Measurements from ENCODE around the gene IGF1.
"Not testable (repeated sequence)": the region's sequence is repeated elsewhere in the genome, so short reads cannot be mapped to it uniquely, and the experiment has no call there.

The IGF1 gene

DNA sequence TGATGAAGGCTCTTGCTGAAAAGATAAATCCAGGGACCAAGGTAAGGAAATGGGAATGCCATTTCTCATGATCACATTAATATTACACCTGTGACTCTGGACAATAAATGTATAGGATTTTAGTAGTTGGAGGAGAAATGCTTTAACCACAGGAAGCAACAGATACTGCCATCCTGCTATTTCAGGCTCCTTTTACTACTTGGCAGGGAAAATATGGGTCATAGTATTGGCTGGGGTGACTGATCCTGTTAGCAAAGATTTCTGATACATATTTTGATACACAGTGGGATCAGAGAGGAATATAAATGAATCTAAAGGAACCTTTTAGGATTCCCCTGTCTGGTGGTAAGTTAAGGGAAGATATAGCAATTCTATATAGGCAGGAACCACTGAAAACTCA, 115.0 kb downstream of the IGF1 start:
- no peaks in the 10 kb centered on the region for H3K4me1 ChIP-seq (ENCODE audit: insufficient read depth, low read length)
- no peaks in the 10 kb centered on the region for H3K79me2 ChIP-seq (ENCODE audit: insufficient read depth, low read length)
- H3K9me3 ChIP-seq (ENCODE audit: insufficient read depth, low read length, severe bottlenecking), result no peaks in the 10 kb centered on the region
- TF ChIP-seq, protein P1, sequence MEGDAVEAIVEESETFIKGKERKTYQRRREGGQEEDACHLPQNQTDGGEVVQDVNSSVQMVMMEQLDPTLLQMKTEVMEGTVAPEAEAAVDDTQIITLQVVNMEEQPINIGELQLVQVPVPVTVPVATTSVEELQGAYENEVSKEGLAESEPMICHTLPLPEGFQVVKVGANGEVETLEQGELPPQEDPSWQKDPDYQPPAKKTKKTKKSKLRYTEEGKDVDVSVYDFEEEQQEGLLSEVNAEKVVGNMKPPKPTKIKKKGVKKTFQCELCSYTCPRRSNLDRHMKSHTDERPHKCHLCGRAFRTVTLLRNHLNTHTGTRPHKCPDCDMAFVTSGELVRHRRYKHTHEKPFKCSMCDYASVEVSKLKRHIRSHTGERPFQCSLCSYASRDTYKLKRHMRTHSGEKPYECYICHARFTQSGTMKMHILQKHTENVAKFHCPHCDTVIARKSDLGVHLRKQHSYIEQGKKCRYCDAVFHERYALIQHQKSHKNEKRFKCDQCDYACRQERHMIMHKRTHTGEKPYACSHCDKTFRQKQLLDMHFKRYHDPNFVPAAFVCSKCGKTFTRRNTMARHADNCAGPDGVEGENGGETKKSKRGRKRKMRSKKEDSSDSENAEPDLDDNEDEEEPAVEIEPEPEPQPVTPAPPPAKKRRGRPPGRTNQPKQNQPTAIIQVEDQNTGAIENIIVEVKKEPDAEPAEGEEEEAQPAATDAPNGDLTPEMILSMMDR (IDR thresholded peaks at IDR 0.05; ENCODE audit: borderline replicate concordance, extremely low read depth, low read length, poor library complexity, severe bottlenecking), result no peak
- no peak for TF ChIP-seq EZH2 (IDR thresholded peaks at IDR 0.05; ENCODE audit: borderline replicate concordance, low read depth, low read length, severe bottlenecking)
- ATAC-seq (ENCODE audit: insufficient read depth, low read depth), result no peak
- no peaks in the 10 kb centered on the region for H3K27me3 ChIP-seq (ENCODE audit: insufficient read depth, low read length, poor library complexity)
- H3K36me3 ChIP-seq (ENCODE audit: insufficient read depth, low read length), result no peaks in the 10 kb centered on the region
- no peak overlapping the region for H3K4me3 ChIP-seq (ENCODE audit: low read depth in 1 of 2, low read length in 2 of 2)
- no peak overlapping the region for H3K27ac ChIP-seq (ENCODE audit: low read length)
- H3K9ac ChIP-seq (ENCODE audit: low read depth, low read length), result no peak overlapping the region
- H4K20me1 ChIP-seq (ENCODE audit: insufficient read depth, low read length), result no peaks in the 10 kb centered on the region
- H3K4me2 ChIP-seq (ENCODE audit: insufficient read depth, low read length), result no peak overlapping the region
- no peak for DNase-seq
- H2AFZ ChIP-seq (ENCODE audit: low read depth, low read length), result no peak overlapping the region

DNA sequence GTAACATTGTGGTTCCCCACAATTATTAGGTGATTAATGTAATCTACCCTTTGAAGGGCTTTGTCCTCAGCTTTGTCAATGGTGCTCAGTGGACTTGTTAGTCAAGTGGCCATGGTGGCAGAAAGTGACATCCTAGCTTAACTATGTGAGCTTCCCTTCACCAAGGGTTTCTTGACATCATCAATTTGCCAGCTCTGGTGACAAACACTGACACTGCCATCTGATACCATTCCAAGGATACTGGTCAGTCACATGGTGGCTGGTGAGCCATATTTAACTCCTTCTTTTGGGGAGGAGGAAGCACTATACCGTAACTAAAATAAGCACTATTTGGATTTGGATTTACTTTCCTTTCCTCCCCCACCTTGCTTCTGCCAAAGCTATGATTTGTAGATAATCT, 115.7 kb downstream of the IGF1 start:
- no peak overlapping the region for H3K4me2 ChIP-seq (ENCODE audit: insufficient read depth, low read length)
- H3K4me1 ChIP-seq (ENCODE audit: insufficient read depth, low read length), result no peaks in the 10 kb centered on the region
- no peaks in the 10 kb centered on the region for H3K79me2 ChIP-seq (ENCODE audit: insufficient read depth, low read length)
- H3K9ac ChIP-seq (ENCODE audit: low read depth, low read length), result no peak overlapping the region
- DNase-seq (no peak), ATAC-seq (ENCODE audit: insufficient read depth, low read depth) (no peak)
- H3K36me3 ChIP-seq (ENCODE audit: insufficient read depth, low read length), result no peaks in the 10 kb centered on the region
- H4K20me1 ChIP-seq (ENCODE audit: insufficient read depth, low read length), result no peaks in the 10 kb centered on the region
- H3K9me3 ChIP-seq (ENCODE audit: insufficient read depth, low read length, severe bottlenecking), result no peaks in the 10 kb centered on the region
- H3K27ac ChIP-seq (ENCODE audit: low read length), result no peak overlapping the region
- H3K27me3 ChIP-seq (ENCODE audit: insufficient read depth, low read length, poor library complexity), result no peaks in the 10 kb centered on the region
- no peak overlapping the region for H2AFZ ChIP-seq (ENCODE audit: low read depth, low read length)
- H3K4me3 ChIP-seq (ENCODE audit: low read depth in 1 of 2, low read length in 2 of 2), result no peak overlapping the region
- no peak for TF ChIP-seq EZH2 (IDR thresholded peaks at IDR 0.05; ENCODE audit: borderline replicate concordance, low read depth, low read length, severe bottlenecking)
- TF ChIP-seq, protein P1 (IDR thresholded peaks at IDR 0.05; ENCODE audit: borderline replicate concordance, extremely low read depth, low read length, poor library complexity, severe bottlenecking), result no peak

DNA sequence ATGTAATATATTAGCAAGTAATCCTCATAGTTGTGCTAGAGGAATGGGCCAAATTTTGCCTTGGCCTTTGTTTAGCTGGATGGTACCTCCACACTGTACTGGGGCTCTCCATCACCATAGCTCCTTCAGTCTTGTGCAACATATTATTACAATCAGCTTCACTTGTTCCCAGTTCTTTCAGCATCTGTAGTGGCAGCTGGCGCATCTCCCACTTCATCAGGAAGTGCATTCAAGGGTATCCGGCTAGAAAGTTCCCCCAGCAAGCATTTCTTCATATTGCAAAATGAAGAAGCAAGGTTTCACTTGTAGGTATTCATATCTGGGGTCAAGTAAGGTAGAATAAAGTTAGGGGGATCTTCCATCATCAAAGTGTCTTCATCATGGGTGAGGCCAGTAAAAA, 123.7 kb downstream of the IGF1 start:
- Histone ChIP-seq H3K9me3 (ENCODE audit: insufficient read depth, low read length, severe bottlenecking) (peaks cover 7% of the 10 kb centered on the region), H3K9ac (ENCODE audit: low read depth, low read length) (no peak overlapping the region), H3K79me2 (ENCODE audit: insufficient read depth, low read length) (no peaks in the 10 kb centered on the region), H3K4me3 (ENCODE audit: low read depth in 1 of 2, low read length in 2 of 2) (no peak overlapping the region), H2AFZ (ENCODE audit: low read depth, low read length) (no peak overlapping the region), H3K27me3 (ENCODE audit: insufficient read depth, low read length, poor library complexity) (no peaks in the 10 kb centered on the region), H3K27ac (ENCODE audit: low read length) (no peak overlapping the region), H3K4me2 (ENCODE audit: insufficient read depth, low read length) (no peak overlapping the region), H4K20me1 (ENCODE audit: insufficient read depth, low read length) (no peaks in the 10 kb centered on the region), H3K4me1 (ENCODE audit: insufficient read depth, low read length) (no peaks in the 10 kb centered on the region), H3K36me3 (ENCODE audit: insufficient read depth, low read length) (no peaks in the 10 kb centered on the region)
- ATAC-seq (ENCODE audit: insufficient read depth, low read depth) (no peak), DNase-seq (no peak)
- no peak for TF ChIP-seq EZH2 (IDR thresholded peaks at IDR 0.05; ENCODE audit: borderline replicate concordance, low read depth, low read length, severe bottlenecking)
- TF ChIP-seq, protein P1 (IDR thresholded peaks at IDR 0.05; ENCODE audit: borderline replicate concordance, extremely low read depth, low read length, poor library complexity, severe bottlenecking), result no peak

DNA sequence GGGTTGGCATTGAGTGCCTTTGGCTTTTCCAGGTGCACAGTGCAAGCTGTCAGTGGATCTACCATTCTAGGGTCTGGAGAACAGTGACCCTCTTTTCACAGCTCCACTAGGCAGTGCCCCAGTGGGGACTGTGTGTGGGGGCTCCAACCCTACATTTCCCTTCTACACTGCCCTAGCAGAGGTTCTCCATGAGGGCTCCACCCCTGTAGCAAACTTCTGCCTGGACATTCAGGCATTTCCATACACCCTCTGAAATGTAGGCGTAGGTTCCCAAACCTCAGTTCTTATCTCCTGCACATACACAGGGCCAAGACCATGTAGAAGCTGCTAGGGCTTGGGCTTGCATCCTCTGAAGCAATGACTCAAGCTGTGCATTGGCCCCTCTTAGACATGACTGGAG, 126.1 kb downstream of the IGF1 start:
- H3K4me3 ChIP-seq (ENCODE audit: low read depth in 1 of 2, low read length in 2 of 2); ATAC-seq (ENCODE audit: insufficient read depth, low read depth); H4K20me1 ChIP-seq (ENCODE audit: insufficient read depth, low read length): not testable (repeated sequence)

More for the DNA sequence above, 126.1 kb downstream of the IGF1 start:
- not testable (repeated sequence) for H2AFZ ChIP-seq (ENCODE audit: low read depth, low read length); H3K4me2 ChIP-seq (ENCODE audit: insufficient read depth, low read length); H3K79me2 ChIP-seq (ENCODE audit: insufficient read depth, low read length); H3K9ac ChIP-seq (ENCODE audit: low read depth, low read length); H3K27ac ChIP-seq (ENCODE audit: low read length); H3K36me3 ChIP-seq (ENCODE audit: insufficient read depth, low read length); H3K9me3 ChIP-seq (ENCODE audit: insufficient read depth, low read length, severe bottlenecking); H3K4me1 ChIP-seq (ENCODE audit: insufficient read depth, low read length); H3K27me3 ChIP-seq (ENCODE audit: insufficient read depth, low read length, poor library complexity); DNase-seq

Data from DND-41 (cell line).